GM18858 (cell line): ENCODE measurements around the gene RNASE13.
"Not testable (repeated sequence)": the region's sequence is repeated elsewhere in the genome, so short reads cannot be mapped to it uniquely, and the experiment has no call there.

Experiments
- ATAC-seq: cut with Tn5 transposase; IDR thresholded peaks from one replicate; pipeline ENCODE4 v1.9.1; 2021; ENCODE audit not compliant: unreplicated experiment

The RNASE13 gene

GRCh38 chr14:21023817-21024584 is 10.6 kb downstream of the RNASE13 start:
- ATAC-seq, result no peak

- no peak for ATAC-seq
Measured at GRCh38 chr14:21023174-21023573, 11.4 kb downstream of the RNASE13 start.

- ATAC-seq, result no peak
Measured at GRCh38 chr14:21022686-21023085, 11.9 kb downstream of the RNASE13 start.

- no peak for ATAC-seq
Measured at GRCh38 chr14:21020977-21021545, 13.5 kb downstream of the RNASE13 start.

- no peak for ATAC-seq
Measured at GRCh38 chr14:21019366-21019765, 15.2 kb downstream of the RNASE13 start.

- ATAC-seq, result no peak
Measured at GRCh38 chr14:21018781-21019180, 15.8 kb downstream of the RNASE13 start.

- no peak for ATAC-seq
Measured at GRCh38 chr14:21018286-21018685, 16.3 kb downstream of the RNASE13 start.

- ATAC-seq, result no peak
Measured at GRCh38 chr14:21017528-21018245, 16.9 kb downstream of the RNASE13 start.

- ATAC-seq, result no peak
Measured at GRCh38 chr14:21016413-21017190, 18.0 kb downstream of the RNASE13 start.

- no peak for ATAC-seq
Measured at GRCh38 chr14:21015312-21015711, 19.3 kb downstream of the RNASE13 start.

- ATAC-seq, result no peak
Measured at GRCh38 chr14:21014761-21015190, 19.8 kb downstream of the RNASE13 start.

GRCh38 chr14:21011136-21011535 is 23.5 kb downstream of the RNASE13 start:
- ATAC-seq, result no peak

GRCh38 chr14:21009721-21010120 is 24.9 kb downstream of the RNASE13 start:
- not testable (repeated sequence) for ATAC-seq

- ATAC-seq, result no peak
Measured at GRCh38 chr14:21003788-21004346, 30.7 kb downstream of the RNASE13 start.

- ATAC-seq, result no peak
Measured at GRCh38 chr14:21001218-21001617, 33.4 kb downstream of the RNASE13 start.

GRCh38 chr14:20999591-20999990 is 35.0 kb downstream of the RNASE13 start:
- no peak for ATAC-seq

- no peak for ATAC-seq
Measured at GRCh38 chr14:20998674-20999366, 35.8 kb downstream of the RNASE13 start, which contains the start of gene SLC39A2. Gene SLC39A2, plus strand, starts transcription at chr14:20999293. Its CDS starts 154 bp downstream, at chr14:20999447.

GRCh38 chr14:20998139-20998538 is 36.5 kb downstream of the RNASE13 start:
- ATAC-seq, result no peak

- no peak for ATAC-seq
Measured at GRCh38 chr14:20997564-20997963, 37.0 kb downstream of the RNASE13 start.

GRCh38 chr14:20997115-20997514 is 37.5 kb downstream of the RNASE13 start:
- no peak for ATAC-seq
